Neural progenitor cell (in vitro differentiated cells): ENCODE measurements around the gene ZNF133.

Experiments used
- CTCF ChIP-seq: fragments of 200-600 bp; sonication (generic); IDR thresholded peaks from 2 replicates; pipeline ENCODE4 v1.5.1; 2017; ENCODE audit warnings: antibody characterized with exemption, mild to moderate bottlenecking
- EZH2phosphoT487 ChIP-seq: fragments of 200-600 bp; sonication (generic); IDR thresholded peaks from 2 replicates; pipeline ENCODE4 v1.6.1; 2017; ENCODE audit warnings: antibody characterized with exemption

DNA sequence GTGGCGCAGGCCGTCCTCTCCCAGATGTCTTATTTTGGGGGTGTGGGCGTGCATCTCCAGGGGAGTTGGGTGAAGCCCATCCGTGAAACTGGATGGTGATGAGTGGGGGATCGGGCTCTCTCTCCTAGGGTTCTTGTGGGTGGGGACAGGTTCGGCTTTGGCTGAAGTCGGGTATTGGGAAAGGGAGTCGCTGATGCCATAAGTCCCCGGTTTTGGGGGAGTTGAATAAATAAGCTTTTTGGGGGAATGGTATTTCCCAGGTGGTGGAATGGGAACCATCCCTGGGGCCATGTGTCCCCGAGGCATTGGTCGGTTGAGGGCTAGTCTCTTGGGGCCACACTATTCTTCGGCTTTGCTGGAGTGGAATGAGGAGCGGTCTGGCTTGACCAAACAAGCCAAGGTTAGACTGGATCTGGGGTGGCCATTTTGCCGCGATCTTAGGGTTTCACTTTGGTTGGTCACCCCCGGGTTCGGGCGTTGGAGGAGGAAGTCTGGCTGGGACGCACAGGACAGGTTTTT lies 481 bp downstream of the ZNF133 start:
- no peak for TF ChIP-seq CTCF
- TF ChIP-seq EZH2phosphoT487: no peak
